A673 (cell line): Measurements from ENCODE around the gene ZNF503. TPM values are rescaled to one million over a fixed set of nuclear protein-coding genes. Genes with fewer than 3 reads are reported as not detected.

Source experiments
- BruUV-seq: library from RNA; stranded (reverse); fragments of 400-500 nt; replicated peaks from 2 replicates; lab custom pipeline; 2021; lab: Mats Ljungman, UMichigan
- CTCF ChIA-PET: fragments of 300-600 bp; sonication (Branson Sonifier 250); formaldehyde crosslinking; loops from one replicate; lab custom pipeline; 2022; ENCODE audit warnings: antibody characterized with exemption; lab: Charles Lee
- POLR2A ChIA-PET: fragments of 300-600 bp; sonication (Branson Sonifier 250); formaldehyde crosslinking; loops from one replicate; lab custom pipeline; 2022; ENCODE audit warnings: antibody characterized with exemption; ENCODE audit not compliant: low non-redundant PET; lab: Charles Lee
- DNase-seq: peaks from one replicate; pipeline ENCODE4 v3.0.0-alpha.2; 2015; ENCODE audit warnings: low spot score
- H3K27ac ChIP-seq: fragments of 200-600 bp; sonication (generic); 2 replicates; pipeline ENCODE4 v1.5.1; 2016; ENCODE audit warnings: mixed run types, low read depth, mild to moderate bottlenecking, mixed read lengths, antibody characterized with exemption, low read length; ENCODE audit not compliant: poor library complexity, severe bottlenecking
- H3K27me3 ChIP-seq: fragments of 200-600 bp; sonication (generic); replicated peaks from 2 replicates; pipeline ENCODE4 v1.6.1; 2017; ENCODE audit warnings: mixed run types, low read depth, mild to moderate bottlenecking, mixed read lengths, antibody characterized with exemption, low read length; ENCODE audit not compliant: insufficient read depth, poor library complexity
- H3K36me3 ChIP-seq: fragments of 200-600 bp; sonication (generic); 2 replicates; pipeline ENCODE4 v1.6.1; 2016; ENCODE audit warnings: mixed run types, mild to moderate bottlenecking, mixed read lengths, antibody characterized with exemption, low read length; ENCODE audit not compliant: insufficient read depth, poor library complexity, severe bottlenecking
- H3K4me1 ChIP-seq: fragments of 200-600 bp; sonication (generic); 2 replicates; pipeline ENCODE4 v1.6.1; 2017; ENCODE audit warnings: mixed run types, mild to moderate bottlenecking, mixed read lengths, antibody characterized with exemption, low read length; ENCODE audit not compliant: insufficient read depth, poor library complexity, severe bottlenecking
- H3K4me3 ChIP-seq: fragments of 200-600 bp; sonication (generic); 2 replicates; pipeline ENCODE4 v1.5.1; 2016; ENCODE audit warnings: low read depth, mixed run types, mild to moderate bottlenecking, mixed read lengths, low read length; ENCODE audit not compliant: poor library complexity, severe bottlenecking
- H3K9me3 ChIP-seq: fragments of 200-600 bp; sonication (generic); 2 replicates; pipeline ENCODE4 v1.6.1; 2016; ENCODE audit warnings: mixed run types, low read depth, mild to moderate bottlenecking, mixed read lengths, antibody characterized with exemption, low read length; ENCODE audit not compliant: poor library complexity, severe bottlenecking
- EZH2 ChIP-seq: fragments of 200-600 bp; sonication (generic); IDR thresholded peaks from 2 replicates; pipeline ENCODE4 v1.6.1; 2017; ENCODE audit warnings: borderline replicate concordance, low read depth, mild to moderate bottlenecking, mixed read lengths, antibody characterized with exemption, low read length; ENCODE audit not compliant: poor library complexity, severe bottlenecking
- intact Hi-C: fragments of 100-400 bp; cut with micrococcal nuclease; formaldehyde crosslinking; loops from one replicate; pipeline ENCODE4 v1.10.0; 2022; ENCODE audit not compliant: unreplicated experiment
- total RNA-seq: library from RNA; stranded (reverse); gene quantifications from 2 replicates; pipeline ENCODE4 v1.2.3, GENCODE V29; 2021
- TF ChIP-seq, protein P1 (sequence below): fragments of 300-800, 200-600 bp; sonication (generic); conservative IDR thresholded peaks from 2 replicates; pipeline ENCODE4 v1.5.1; 2017; ENCODE audit warnings: low read depth, mild to moderate bottlenecking, antibody characterized with exemption, low read length, moderate library complexity, mixed read lengths

Gene ZNF503
- total RNA-seq, 1 experiment from 2014 or later, result 1.2 TPM

DNA sequence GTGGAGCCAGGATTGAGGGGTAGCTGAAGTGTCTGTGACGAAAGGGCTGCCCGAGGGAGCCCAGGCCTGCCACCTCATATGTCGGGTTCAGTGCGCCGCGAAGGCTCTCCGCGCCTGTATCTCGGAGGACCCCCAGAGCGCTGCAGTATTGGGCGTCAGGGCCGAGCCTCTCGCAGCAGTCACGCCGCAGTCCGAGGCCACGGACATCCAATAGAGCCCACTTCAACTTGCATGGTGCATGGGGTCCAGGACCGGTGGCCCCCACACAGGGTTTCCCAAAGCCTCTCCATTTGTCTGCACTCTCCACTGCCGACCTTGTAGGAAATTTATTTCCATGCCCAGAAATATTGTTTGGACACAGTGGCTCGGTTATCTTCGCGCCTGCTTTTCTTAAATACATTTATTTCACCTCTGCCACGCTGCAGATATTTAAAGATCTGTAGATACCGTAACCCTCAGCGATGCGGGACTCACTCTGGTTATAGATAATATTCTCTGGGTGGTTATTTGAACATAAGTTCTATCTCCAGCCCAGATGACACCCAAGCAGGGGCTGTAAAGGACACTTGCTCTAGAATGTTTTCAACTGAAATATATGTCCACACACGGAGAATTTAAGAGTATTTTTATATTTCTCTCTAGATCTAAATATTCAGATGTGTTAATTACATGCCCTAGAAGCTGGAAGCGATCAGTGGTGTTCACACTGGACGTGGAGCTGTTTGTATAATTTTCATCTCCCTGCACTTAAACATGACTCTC, 5.1 kb upstream of the ZNF503 start:
- BruUV-seq, result no TSS peak
- no peak overlapping the region for H3K27ac ChIP-seq
- no peak for DNase-seq
- TF ChIP-seq EZH2, result no peak
- TF ChIP-seq, protein P1, sequence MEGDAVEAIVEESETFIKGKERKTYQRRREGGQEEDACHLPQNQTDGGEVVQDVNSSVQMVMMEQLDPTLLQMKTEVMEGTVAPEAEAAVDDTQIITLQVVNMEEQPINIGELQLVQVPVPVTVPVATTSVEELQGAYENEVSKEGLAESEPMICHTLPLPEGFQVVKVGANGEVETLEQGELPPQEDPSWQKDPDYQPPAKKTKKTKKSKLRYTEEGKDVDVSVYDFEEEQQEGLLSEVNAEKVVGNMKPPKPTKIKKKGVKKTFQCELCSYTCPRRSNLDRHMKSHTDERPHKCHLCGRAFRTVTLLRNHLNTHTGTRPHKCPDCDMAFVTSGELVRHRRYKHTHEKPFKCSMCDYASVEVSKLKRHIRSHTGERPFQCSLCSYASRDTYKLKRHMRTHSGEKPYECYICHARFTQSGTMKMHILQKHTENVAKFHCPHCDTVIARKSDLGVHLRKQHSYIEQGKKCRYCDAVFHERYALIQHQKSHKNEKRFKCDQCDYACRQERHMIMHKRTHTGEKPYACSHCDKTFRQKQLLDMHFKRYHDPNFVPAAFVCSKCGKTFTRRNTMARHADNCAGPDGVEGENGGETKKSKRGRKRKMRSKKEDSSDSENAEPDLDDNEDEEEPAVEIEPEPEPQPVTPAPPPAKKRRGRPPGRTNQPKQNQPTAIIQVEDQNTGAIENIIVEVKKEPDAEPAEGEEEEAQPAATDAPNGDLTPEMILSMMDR, result no peak
- H3K4me3 ChIP-seq, result no peak overlapping the region
- POLR2A ChIA-PET, result no interaction called here
- no peaks in the 10 kb centered on the region for H3K9me3 ChIP-seq
- intact Hi-C loops, result loop anchor here (10.0 kb wide), 1 partner anchor 508 kb away; no protein-coding TSS in a partner anchor
- CTCF ChIA-PET, result no interaction called here
- no peaks in the 10 kb centered on the region for H3K36me3 ChIP-seq
- peaks cover 100% of the 10 kb centered on the region for H3K27me3 ChIP-seq
- peaks cover 33% of the 10 kb centered on the region for H3K4me1 ChIP-seq

DNA sequence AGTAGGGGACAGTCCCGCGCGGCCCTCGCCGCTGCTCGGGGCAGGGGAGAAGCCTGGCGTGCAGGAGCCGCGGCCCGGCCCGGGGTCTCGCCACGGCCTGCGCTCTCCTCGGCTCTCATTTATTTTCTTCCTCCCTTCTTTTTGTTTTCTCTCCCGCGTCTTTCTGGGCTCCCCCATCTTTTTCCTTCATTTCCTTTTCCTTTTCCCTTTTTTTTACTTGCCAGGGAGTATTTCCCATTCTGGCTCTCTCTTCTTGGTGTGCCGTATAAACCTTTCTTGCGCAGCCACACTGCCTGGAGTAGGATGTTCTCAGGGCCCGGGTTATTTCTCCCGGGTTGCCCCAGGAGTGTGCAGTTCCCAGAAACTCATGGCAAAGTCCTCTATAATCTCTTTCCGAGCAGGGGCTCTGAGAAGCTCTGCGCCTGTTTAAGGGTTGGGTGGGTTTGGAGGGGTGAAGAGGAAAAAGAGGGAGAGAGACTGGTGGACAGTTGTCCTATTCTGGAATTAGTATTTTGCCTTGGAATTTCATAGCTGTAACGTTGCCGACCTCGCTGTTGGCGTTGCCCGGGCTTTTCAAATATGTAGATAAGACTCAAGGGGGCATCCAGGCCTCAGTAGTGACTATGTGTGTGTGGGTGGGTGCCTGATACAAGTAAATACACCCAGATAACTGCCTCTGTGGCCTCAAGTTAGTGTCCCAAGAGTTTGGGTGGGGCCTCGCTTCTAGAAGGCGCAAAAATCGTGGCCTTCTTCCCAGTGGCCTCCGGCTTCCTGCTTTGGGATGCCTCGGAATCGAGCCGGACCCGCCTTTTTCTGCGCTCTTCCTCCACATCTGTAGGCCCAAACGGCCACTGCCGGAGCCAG, 4.3 kb upstream of the ZNF503 start:
- H3K27me3 ChIP-seq, result peaks cover 100% of the 10 kb centered on the region
- no peak overlapping the region for H3K4me3 ChIP-seq
- DNase-seq, result no peak
- intact Hi-C loops, result loop anchor here (10.0 kb wide), 1 partner anchor 509 kb away; no protein-coding TSS in a partner anchor
- H3K36me3 ChIP-seq, result no peaks in the 10 kb centered on the region
- H3K9me3 ChIP-seq, result no peaks in the 10 kb centered on the region
- no peak overlapping the region for H3K27ac ChIP-seq
- TF ChIP-seq EZH2, result peak; percentile 30
- TF ChIP-seq, protein P1, result no peak
- H3K4me1 ChIP-seq, result peaks cover 36% of the 10 kb centered on the region
- CTCF ChIA-PET, result no interaction called here
- no TSS peak for BruUV-seq
- POLR2A ChIA-PET, result no interaction called here

DNA sequence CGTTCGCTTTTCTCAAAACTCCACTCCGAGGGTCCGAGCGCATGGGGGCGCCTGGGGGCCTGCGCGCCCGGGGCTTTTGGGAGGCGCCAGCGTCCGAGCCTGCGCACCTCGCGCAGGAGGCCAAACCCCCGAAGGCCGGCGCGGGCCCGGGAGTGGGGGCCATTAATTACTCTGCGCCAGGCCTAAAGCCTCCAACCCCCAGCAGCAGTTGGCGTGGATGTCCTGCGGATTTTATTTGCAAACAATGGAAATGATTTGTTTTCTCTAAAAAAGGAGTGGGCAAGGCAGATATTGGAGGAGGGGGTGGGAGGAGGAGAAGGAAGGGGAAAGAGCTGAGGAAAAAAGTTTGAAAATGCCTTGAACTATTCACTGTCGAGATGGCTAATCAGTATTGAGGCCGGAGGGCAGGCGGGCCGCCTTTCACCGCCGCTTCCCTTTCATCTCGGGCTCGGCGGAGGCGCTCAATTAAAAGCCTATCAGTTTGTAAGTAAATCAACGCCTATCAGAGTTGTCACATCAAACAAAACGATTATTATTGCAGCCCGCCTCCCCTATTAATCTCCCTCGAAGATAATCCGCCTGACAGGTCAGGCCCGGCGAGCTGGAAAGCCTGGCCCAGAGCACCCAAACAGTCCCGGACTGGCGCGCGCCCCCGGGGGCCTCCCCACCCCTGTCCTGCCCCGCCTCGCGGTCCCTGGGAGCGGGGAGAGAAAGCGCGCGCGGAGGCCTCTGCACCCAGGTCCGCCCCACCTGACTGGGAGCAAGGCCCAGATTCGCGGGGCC, 3.4 kb upstream of the ZNF503 start:
- Histone ChIP-seq H3K4me3 (no peak overlapping the region), H3K4me1 (peaks cover 40% of the 10 kb centered on the region), H3K27me3 (peaks cover 100% of the 10 kb centered on the region), H3K36me3 (no peaks in the 10 kb centered on the region), H3K27ac (no peak overlapping the region), H3K9me3 (no peaks in the 10 kb centered on the region)
- ChIA-PET CTCF (no interaction called here), POLR2A (no interaction called here)
- no peak for DNase-seq
- intact Hi-C loops, result loop anchor here (5.0 to 10.0 kb wide), 3 partner anchors 510 to 1707 kb away; no protein-coding TSS in a partner anchor
- no TSS peak for BruUV-seq
- TF ChIP-seq, protein P1, result no peak
- peak; percentile 80 for TF ChIP-seq EZH2
